IMR-90 (cell line): Measurements from ENCODE around the gene CRYBA2. TPM values are rescaled to one million over a fixed set of nuclear protein-coding genes. Genes with fewer than 3 reads are reported as not detected.

ENCODE experiments used
- ATAC-seq: fragments of 200-7000 bp; cut with Tn5 transposase; 2 replicates; pipeline ENCODE4 v1.9.1; 2020; ENCODE audit warnings: low read depth, mild to moderate bottlenecking, moderate library complexity
- BruUV-seq: library from RNA; stranded (reverse); fragments of 400-500 nt; replicated peaks from 2 replicates; lab custom pipeline; 2021; lab: Mats Ljungman, UMichigan
- CTCF ChIA-PET: fragments of 300-600 bp; formaldehyde crosslinking; extraction: SDS; loops from one replicate; lab custom pipeline; 2021; ENCODE audit warnings: antibody characterized with exemption; lab: Yijun Ruan, JAX
- POLR2A ChIA-PET: fragments of 300-600 bp; sonication (Branson Sonifier 250); formaldehyde crosslinking; loops from one replicate; lab custom pipeline; 2022; ENCODE audit warnings: antibody characterized with exemption; ENCODE audit not compliant: unreplicated experiment; lab: Charles Lee
- DNase-seq: peaks from one replicate; pipeline ENCODE4 v3.0.0; 2013
- H2AFZ ChIP-seq: replicated peaks from 2 replicates; pipeline ENCODE3; 2013; ENCODE audit warnings: low read length, mild to moderate bottlenecking; ENCODE audit not compliant: poor library complexity
- H2AK5ac ChIP-seq: 2 replicates; pipeline ENCODE4 v1.6.1; 2013; ENCODE audit warnings: low read depth, low read length, inconsistent platforms
- H2AK9ac ChIP-seq: replicated peaks from 2 replicates; pipeline ENCODE3; 2013; ENCODE audit warnings: mild to moderate bottlenecking, low read depth, low read length, moderate library complexity; ENCODE audit not compliant: poor library complexity
- H2BK120ac ChIP-seq: 2 replicates; pipeline ENCODE4 v1.6.1; 2013; ENCODE audit warnings: low read depth, low read length, inconsistent platforms
- H2BK15ac ChIP-seq: 3 replicates; pipeline ENCODE4 v1.6.1; 2013; ENCODE audit warnings: low read depth, low read length, inconsistent platforms
- H2BK20ac ChIP-seq: 2 replicates; pipeline ENCODE4 v1.6.1; 2013; ENCODE audit warnings: low read depth, mild to moderate bottlenecking, inconsistent platforms, low read length, moderate library complexity
- H2BK5ac ChIP-seq: 2 replicates; pipeline ENCODE4 v1.6.1; 2013; ENCODE audit warnings: mild to moderate bottlenecking, low read depth, low read length, inconsistent platforms; ENCODE audit not compliant: poor library complexity, severe bottlenecking
- H3K14ac ChIP-seq: replicated peaks from 2 replicates; pipeline ENCODE4 v1.6.1; 2013; ENCODE audit warnings: low read depth, low read length, inconsistent platforms
- H3K18ac ChIP-seq: 2 replicates; pipeline ENCODE4 v1.6.1; 2013; ENCODE audit warnings: low read depth, low read length, control low read depth
- H3K23ac ChIP-seq: 2 replicates; pipeline ENCODE4 v1.6.1; 2013; ENCODE audit warnings: low read depth, low read length, inconsistent platforms
- H3K27ac ChIP-seq: 2 replicates; pipeline ENCODE4 v1.5.1; 2013; ENCODE audit warnings: mild to moderate bottlenecking, control low read depth, low read length; ENCODE audit not compliant: insufficient read depth
- H3K27me3 ChIP-seq: 2 replicates; pipeline ENCODE4 v1.6.1; 2013; ENCODE audit warnings: low read length; ENCODE audit not compliant: control insufficient read depth, insufficient read depth
- H3K36me3 ChIP-seq: 2 replicates; pipeline ENCODE4 v1.6.1; 2013; ENCODE audit warnings: low read length, mixed read lengths; ENCODE audit not compliant: control insufficient read depth, insufficient read depth
- H3K4ac ChIP-seq: 2 replicates; pipeline ENCODE4 v1.6.1; 2013; ENCODE audit warnings: low read depth, low read length, inconsistent platforms
- H3K4me1 ChIP-seq: 2 replicates; pipeline ENCODE4 v1.6.1; 2013; ENCODE audit warnings: low read length, mixed read lengths; ENCODE audit not compliant: control insufficient read depth, insufficient read depth
- H3K4me2 ChIP-seq: 2 replicates; pipeline ENCODE4 v1.6.1; 2013; ENCODE audit warnings: low read depth, mild to moderate bottlenecking, control low read depth, low read length, moderate library complexity
- H3K4me3 ChIP-seq: 2 replicates; pipeline ENCODE4 v1.5.1; 2013; ENCODE audit warnings: low read depth, mild to moderate bottlenecking, control low read depth, low read length, moderate library complexity; ENCODE audit not compliant: insufficient read depth
- H3K56ac ChIP-seq: 2 replicates; pipeline ENCODE4 v1.6.1; 2013; ENCODE audit warnings: low read length, inconsistent platforms; ENCODE audit not compliant: insufficient read depth; ENCODE audit errors: extremely low read depth
- H3K79me1 ChIP-seq, 2 experiments: 2 replicates each; pipeline ENCODE4 v1.6.1; 2013; ENCODE audit warnings: low read length in 2 of 2, inconsistent platforms in 1 of 2, low read depth in 1 of 2
- H3K9ac ChIP-seq: 2 replicates; pipeline ENCODE4 v1.6.1; 2013; ENCODE audit warnings: low read depth, low read length, control low read depth
- H3K9me1 ChIP-seq: 2 replicates; pipeline ENCODE4 v1.6.1; 2013; ENCODE audit warnings: low read length, inconsistent platforms; ENCODE audit not compliant: insufficient read depth
- H3K9me3 ChIP-seq: 2 replicates; pipeline ENCODE4 v1.6.1; 2013; ENCODE audit warnings: low read length; ENCODE audit not compliant: control insufficient read depth, insufficient read depth
- H4K20me1 ChIP-seq: 2 replicates; pipeline ENCODE4 v1.6.1; 2013; ENCODE audit warnings: low read length, inconsistent platforms; ENCODE audit not compliant: insufficient read depth
- H4K5ac ChIP-seq: 2 replicates; pipeline ENCODE4 v1.6.1; 2013; ENCODE audit warnings: mild to moderate bottlenecking, low read depth, low read length, control low read depth
- H4K8ac ChIP-seq, 2 experiments: 2 replicates each; pipeline ENCODE4 v1.6.1; 2013; ENCODE audit warnings: low read depth in 2 of 2, low read length in 2 of 2, control low read depth in 1 of 2, inconsistent platforms in 1 of 2
- H4K91ac ChIP-seq: 2 replicates; pipeline ENCODE4 v1.6.1; 2013; ENCODE audit warnings: low read depth, low read length, inconsistent platforms; ENCODE audit not compliant: insufficient read depth
- RFX5 ChIP-seq: IDR thresholded peaks from 2 replicates; pipeline ENCODE4 v1.8.0; 2012; ENCODE audit warnings: low read depth, mild to moderate bottlenecking, low read length, moderate library complexity
- SMC3 ChIP-seq: fragments of 150-350 bp; IDR thresholded peaks from 2 replicates; pipeline ENCODE4 v1.6.1; 2016; ENCODE audit warnings: low read depth, mild to moderate bottlenecking, antibody characterized with exemption, low read length, moderate library complexity
- WGBS, 2 experiments: methylation state at CpG; one replicate each; pipeline versions ENCODE4 v1.1.5 to v1.1.7; 2013; ENCODE audit warnings: missing lambda C conversion rate in 2 of 2; ENCODE audit not compliant: insufficient read length in 1 of 2; ENCODE audit errors: extremely low coverage in 2 of 2; 5-methylcytosine and 5-hydroxymethylcytosine counted together
- dilution Hi-C: fragments of 300-500 bp; cut with HindIII; formaldehyde crosslinking; loops from one replicate; pipeline ENCODE4 v1.14.3; 2018; ENCODE audit warnings: low sequenced_read_pairs; ENCODE audit not compliant: unreplicated experiment
- in situ Hi-C: fragments of 300-500 bp; cut with MboI; formaldehyde crosslinking; loops from 3 replicates; pipeline ENCODE4 v1.14.3; 2019; ENCODE audit warnings: low sequenced_read_pairs, inconsistent platforms, mixed read lengths
- intact Hi-C: fragments of 100-400 bp; cut with micrococcal nuclease; formaldehyde crosslinking; loops from 2 replicates; pipeline ENCODE4 v1.10.0; 2022
- polyA plus RNA-seq, 3 experiments: library from polyadenylated mRNA; depleted of rRNA; stranded (reverse); fragments of >200 nt; gene quantifications; 2 replicates each; pipeline ENCODE4 v1.2.3, GENCODE V29; 2012; ENCODE audit warnings: low replicate concordance in 1 of 3
- total RNA-seq: library from RNA; depleted of rRNA; stranded (reverse); fragments of >200 nt; gene quantifications from 2 replicates; pipeline ENCODE4 v1.2.3, GENCODE V29; 2012

The CRYBA2 gene
- total and polyA plus RNA-seq, 2 of the 4 experiments (the other 2 are of a cell fraction) = not detected

DNA sequence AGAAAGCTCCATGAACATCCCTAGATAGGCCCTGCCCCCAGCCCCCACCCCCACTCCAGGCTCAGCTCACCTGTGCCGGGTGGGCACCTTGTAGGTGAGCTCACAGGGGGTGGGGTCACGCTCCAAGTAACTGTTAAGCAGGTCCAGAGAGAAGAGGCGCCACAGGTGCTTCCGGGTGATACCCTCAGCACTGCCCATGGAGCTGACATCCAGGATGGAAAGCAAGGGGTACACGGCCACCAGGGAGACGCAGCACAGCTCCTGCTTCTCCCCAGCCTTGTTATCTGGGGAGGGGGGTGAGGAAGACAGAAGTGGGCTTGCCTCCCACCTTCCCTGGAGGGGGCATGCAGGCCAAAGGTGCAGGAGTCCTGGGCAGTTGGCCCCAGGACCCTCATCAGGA lies 26.2 kb upstream of the CRYBA2 start:
- in situ Hi-C loops (no loop called here), dilution Hi-C loops (no loop called here), intact Hi-C loops (no loop called here)
- Histone ChIP-seq H3K4me3 (no peak overlapping the region), H3K4ac (no peak overlapping the region), H2AK5ac (no peak overlapping the region), H2AFZ (no peak overlapping the region), H3K23ac (no peak overlapping the region), H3K4me1 (no peaks in the 10 kb centered on the region), H3K9me3 (no peaks in the 10 kb centered on the region), H3K14ac (no peak overlapping the region), H3K9me1 (peaks cover 3% of the 10 kb centered on the region; the same call in 1 of the 2 replicates), H3K79me1 (no peaks in the 10 kb centered on the region), H4K8ac (no peak overlapping the region), H2BK20ac (no peak overlapping the region), H3K27ac (no peak overlapping the region), H3K27me3 (peaks cover 71% of the 10 kb centered on the region), H3K18ac (no peak overlapping the region), H4K91ac (no peak overlapping the region), H3K36me3 (no peaks in the 10 kb centered on the region), H2AK9ac (no peak overlapping the region), H3K4me2 (no peak overlapping the region), H4K5ac (no peak overlapping the region), H3K56ac (no peak overlapping the region), H2BK15ac (no peak overlapping the region), H3K9ac (no peak overlapping the region), H2BK120ac (no peak overlapping the region), H4K20me1 (no peaks in the 10 kb centered on the region), H2BK5ac (no peak overlapping the region)
- DNase-seq (no peak), ATAC-seq (no peak)
- WGBS, 2 experiments = 42% methylated on average over 2 of the region's 6 CpGs; no CpG with 5 or more reads in 1 of the 2 experiments
- TF ChIP-seq SMC3 = no peak
- no peak for TF ChIP-seq RFX5
- ChIA-PET CTCF (no interaction called here), POLR2A (no interaction called here)
- no TSS peak for BruUV-seq
